D341Med (cell line): Measurements from ENCODE around the gene BACH2.
"Not testable (repeated sequence)": the region's sequence is repeated elsewhere in the genome, so short reads cannot be mapped to it uniquely, and the experiment has no call there.

Experiments
- DNase-seq: peaks from one replicate; pipeline ENCODE4 v3.0.0; 2012; ENCODE audit warnings: low spot score

Gene BACH2

GRCh38 chr6:89938014-89938413 is 358.6 kb downstream of the BACH2 start:
- no peak for DNase-seq

- no peak for DNase-seq
Observed at GRCh38 chr6:89936177-89936576, 360.5 kb downstream of the BACH2 start.

DNA sequence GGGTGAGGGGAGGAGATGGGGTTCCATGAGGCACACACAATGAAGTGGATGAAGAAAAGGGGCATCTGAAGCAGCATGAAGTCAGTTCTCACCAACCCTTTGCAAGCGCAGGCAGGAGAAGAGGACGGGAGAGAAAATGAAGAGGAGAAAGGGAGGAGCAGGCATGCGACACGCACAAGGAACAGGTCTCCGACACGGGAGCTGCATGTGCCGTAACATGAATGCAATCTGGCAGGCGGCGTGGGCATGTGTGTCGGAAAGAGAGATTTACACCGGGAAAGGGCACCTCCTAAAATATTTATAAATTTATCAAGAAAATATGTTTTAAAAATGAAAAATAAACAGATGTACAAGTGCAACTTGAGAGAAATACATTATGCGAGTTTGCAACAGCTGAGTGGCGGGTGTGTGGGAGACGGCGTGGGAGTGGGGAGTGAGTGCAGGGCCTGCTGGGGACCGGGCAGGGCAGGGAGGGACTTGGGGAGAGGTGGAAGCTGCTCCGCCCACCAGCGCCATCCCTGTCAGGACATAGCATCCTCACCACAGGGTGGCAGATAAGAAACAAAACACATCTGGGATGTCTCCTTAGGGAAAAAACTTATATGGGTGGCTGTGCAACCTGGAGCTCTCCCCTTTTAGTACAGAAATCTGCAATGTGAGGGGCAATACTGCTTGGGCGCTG is 361.8 kb downstream of the BACH2 start:
- DNase-seq = no peak

DNA sequence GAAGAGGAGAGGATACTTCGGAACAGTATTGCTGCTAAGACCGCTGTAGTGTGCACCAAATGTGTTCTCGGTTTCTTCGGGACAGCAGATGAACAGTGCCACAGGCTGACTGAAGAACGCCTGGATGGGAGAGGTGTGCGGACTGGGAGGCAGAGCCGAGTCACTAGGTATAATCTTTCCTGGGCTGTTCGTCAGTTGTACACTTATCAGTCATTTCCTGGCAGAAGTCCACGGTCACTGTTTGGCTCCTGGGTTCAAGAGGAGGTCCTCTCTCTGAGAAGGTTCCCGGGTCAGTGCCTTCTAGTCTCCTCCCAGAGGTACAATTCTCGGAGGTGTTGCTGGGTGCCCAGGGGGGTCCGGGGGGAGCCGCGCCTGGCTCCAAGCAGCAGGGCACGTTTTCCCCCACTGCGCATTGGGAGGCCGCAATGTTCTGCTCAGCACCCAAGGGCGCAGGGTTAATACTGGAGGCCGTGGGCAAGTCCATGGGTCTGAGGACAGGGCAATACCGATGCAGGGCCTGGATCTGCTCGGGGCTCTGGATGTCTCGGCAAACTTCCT is 364.3 kb downstream of the BACH2 start:
- DNase-seq = no peak

DNA sequence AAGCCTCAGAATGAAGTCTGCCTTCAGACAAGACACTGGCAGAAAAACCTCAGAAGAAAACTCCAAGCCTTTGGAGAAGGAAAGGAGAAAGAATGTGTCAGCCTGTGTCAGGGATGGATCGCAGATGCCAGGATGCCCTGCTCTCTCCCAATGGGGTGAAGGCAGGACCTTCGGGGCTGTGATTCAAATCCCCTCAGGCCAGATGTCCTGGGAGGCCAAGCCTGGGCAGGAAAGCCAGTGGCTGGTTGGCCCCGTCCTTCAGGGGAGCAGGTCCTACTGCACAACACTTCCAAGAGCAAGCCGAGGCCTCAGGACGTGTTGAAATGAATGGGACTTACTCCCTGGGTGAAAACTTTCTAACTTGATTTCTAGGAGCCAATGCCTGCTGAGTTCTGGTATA is 365.9 kb downstream of the BACH2 start:
- no peak for DNase-seq

DNA sequence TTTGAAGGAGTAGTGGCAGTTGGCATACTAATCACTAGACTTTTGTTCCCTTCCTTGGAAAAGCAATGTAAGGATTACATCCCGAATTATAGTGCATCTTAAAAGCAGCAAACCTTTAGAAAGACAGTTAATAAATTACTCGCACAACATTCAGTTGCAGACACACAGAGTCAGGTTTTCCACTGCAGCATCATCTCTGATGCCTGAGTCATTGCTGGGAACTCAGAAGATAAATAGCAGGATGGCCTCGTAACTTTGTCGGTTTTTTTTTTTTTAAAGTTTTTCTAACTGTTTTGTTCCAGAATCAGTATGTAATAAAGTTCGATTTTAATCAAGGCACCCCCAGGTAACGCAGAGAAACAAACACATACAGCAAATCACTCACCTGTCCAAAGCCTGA is 368.0 kb downstream of the BACH2 start:
- DNase-seq = no peak

DNA sequence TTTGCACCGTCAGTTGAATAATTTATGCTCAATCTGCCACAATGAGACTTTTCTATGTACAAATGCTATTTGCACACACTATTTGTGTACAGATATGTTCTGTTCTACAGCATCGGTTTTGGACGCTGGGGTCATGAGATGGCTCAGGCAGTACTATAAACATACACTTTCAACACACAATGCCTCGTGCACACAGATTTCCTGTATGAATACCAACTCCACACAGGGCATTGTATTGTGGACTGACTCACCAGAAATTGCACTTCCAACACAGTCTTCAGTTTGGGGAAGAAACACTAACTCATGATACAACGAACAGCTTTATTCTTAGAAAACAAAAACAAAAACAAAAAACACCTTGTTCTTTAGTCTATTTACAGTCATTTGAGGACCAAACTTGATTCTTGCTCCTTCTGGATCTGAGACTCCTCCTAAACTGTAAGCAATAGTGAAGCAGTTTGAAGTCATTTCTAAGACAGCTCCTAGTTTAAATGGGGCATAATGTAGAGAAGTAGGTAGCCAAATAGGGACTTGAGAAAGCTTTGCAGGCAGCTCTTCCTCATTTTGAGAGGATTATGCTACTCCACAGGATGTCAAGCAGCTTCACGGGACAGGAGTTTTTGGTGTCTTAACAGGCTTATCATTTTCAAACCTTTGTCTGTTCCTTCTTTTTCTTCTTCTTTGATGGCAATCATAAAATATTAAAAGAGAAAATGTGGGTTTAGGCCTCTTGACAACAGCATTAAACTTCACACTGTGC is 368.7 kb downstream of the BACH2 start:
- no peak for DNase-seq

DNA sequence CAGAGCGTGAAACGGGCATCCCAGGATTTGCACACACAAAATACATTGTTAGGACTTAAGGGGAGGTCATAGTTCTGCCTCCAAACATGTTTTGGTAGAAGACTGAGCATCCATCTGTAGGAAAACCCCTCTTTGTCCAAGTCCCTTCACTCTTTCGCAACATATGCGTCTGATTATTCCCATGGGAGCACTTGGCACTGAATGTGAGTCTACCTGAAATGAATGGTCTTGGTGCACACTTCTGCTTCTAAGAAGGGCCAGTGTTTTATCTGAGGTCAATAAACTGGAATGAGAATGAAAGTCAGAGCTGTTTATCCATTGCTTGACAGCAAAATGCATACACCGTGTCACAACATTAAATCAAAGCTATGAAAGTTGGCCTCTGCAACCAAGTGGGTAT is 369.4 kb downstream of the BACH2 start:
- no peak for DNase-seq

DNA sequence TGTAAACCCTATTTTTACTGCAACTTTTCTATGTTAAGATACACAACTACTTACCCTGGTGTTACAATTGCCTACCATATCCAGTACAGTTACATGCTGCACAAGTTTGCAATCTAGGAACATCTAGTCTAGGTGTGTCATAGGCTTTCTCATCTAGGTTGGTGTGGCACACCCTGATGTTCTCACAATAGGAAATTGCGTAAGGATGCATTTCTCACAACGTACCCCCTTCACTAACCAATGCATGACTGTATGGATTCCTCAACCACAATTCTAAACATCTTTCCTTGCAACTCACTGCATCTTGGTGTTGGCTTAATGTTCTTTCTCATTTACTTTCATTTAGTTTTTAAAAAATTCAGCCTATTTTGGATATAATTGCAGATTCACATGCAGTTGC is 370.8 kb downstream of the BACH2 start:
- no peak for DNase-seq

DNA sequence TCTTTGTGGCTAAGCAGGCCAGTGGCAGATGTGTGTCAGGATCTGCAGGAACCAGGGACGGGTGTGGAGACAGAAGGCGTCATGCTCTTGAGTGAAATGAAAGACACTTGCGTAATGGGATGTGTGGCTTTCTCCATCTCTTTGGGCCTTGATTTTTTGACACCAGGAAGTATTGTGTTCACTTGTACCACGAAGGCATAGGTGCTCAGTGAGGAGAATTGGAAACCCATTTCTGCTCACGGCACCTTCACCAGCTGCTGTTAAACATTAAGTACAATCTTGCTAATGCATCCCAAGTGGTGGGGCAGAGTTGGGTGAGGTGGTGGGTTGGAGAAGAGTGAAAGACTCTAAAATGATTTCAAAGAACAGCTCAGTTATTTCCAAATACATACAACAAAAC is 372.4 kb downstream of the BACH2 start:
- no peak for DNase-seq

GRCh38 chr6:89921691-89922090 is 375.0 kb downstream of the BACH2 start:
- no peak for DNase-seq

DNA sequence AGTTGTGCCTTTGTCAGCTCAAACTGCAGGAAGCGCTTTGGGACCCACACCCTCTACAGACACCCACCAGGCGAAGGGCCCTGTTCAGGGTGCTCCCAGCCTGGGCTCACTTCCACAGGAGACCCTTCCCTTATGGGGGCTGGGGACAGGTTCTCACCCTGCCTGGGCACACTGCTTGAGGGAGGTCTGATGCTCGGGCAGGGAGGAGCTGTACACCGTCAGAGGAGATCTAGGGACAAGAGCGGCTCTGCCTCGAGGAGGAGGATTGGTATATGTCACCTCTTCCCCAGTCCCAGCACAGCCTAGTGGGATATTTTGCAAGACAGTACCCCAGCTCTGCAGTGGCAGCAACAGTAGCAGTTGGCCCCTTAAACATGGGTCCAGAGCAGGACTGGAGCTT is 375.4 kb downstream of the BACH2 start:
- DNase-seq = no peak

DNA sequence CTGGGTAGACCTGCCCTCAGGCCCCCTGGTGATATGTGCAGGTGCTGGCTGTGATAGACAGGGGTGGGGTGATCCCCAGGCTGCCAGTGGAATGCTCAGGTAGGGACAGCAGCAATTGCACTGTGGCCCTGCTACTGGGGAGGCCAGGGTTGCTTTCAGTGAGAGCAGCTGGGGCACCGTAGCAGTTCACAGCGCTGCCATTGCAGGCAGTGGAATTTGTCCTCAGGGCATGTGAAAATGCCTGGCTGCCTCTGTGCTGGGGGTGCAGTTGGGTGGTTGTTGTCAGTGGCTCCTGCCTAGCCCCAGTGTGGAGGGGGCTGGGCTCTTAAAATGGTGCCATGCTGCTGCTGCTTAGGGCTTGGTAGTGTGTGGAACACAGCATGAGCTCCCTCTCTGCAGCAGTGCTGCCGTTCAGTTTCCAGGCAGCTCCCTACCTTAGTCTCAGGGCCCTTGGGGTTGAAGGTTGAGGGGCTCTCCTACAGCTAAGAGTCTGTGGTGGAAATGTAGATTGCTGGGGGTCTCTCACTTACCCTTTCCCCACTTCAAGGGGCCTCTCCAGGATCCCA is 378.8 kb downstream of the BACH2 start:
- DNase-seq = no peak

GRCh38 chr6:89917216-89917615 is 379.4 kb downstream of the BACH2 start:
- DNase-seq = no peak

DNA sequence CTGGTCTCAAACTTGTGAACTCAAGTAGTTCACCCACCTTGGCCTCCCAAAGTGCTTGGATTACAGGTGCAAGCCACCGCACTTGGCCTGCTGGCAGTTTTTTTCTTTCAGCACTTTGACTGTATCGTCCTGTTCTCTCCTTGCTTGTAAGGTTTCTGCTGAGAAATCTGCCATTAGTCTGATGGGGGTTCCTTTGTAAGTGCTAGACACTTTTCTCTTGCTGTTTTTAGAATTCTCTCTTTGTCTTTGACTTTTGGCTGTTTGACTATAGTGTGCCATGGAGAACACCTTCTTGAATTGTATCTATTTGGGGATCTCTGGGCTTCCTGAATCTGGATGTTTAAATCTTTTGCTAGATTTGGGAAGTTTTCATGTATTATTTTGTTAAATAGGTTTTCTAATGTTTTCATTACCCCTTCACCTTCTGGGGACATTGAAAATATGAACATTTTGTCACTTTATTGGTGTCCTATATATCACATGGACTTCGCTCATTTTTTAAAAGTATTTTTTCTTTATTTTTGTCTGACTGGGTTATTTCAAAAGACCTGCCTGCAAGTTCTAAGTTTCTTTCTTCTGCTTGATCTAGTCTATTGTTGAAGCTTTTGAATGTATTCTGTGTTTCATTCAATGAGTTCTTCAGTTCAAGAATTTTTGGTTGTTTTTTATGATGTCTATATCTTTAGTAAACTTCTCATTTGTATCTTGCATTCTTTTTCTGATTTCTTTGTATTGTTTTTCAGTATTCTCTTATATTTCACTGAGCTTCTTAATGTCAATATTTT is 380.3 kb downstream of the BACH2 start:
- no peak for DNase-seq

GRCh38 chr6:89910902-89911240 is 385.8 kb downstream of the BACH2 start:
- DNase-seq = no peak

GRCh38 chr6:89910001-89910901 is 386.4 kb downstream of the BACH2 start:
- DNase-seq = not testable (repeated sequence)

DNA sequence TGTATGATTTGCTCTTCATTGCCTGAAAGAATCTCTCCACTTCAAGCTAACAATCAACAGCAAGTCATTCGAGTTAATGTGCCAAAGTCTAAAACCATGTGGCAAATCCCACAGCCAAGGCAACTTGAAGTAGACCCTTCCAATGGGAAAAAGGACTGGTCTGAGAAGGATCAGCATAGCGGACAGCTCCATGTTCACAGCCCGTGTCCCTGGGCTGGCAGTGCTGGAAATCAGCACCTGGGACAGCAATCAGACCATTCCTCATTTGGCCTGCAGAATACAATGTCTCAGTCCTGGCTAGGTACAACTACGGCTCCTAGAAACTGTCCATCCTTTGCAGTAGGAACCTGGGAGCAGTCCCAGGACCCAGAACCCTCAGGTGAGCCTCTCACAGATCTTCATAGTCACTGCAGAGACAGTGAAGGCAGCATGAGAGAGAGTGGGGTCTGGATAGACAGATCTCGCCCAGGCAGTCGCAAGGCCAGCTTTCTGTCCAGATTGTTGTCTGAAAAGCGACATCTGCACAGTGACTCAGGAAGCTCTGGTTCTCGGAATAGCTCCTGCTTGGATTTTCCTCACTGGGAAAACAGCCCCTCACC is 401.3 kb downstream of the BACH2 start:
- DNase-seq = no peak

GRCh38 chr6:89894169-89894568 is 402.5 kb downstream of the BACH2 start, which contains the start of gene GJA10:
TSS of gene GJA10 (plus strand) at chr6:89894469. CDS start at chr6:89894469, 0 bp downstream.
- no peak for DNase-seq

- DNase-seq = not testable (repeated sequence)
Observed at GRCh38 chr6:89892577-89892976, 404.1 kb downstream of the BACH2 start.
